Liver (tissue), 9 donors: ENCODE results near the gene DNAJB6. TPM values are rescaled to one million over a fixed set of nuclear protein-coding genes. Genes with fewer than 3 reads are reported as not detected.

Experiments used
- DNase-seq: peaks from one replicate; pipeline ENCODE4 v3.0.0-alpha.2; 2017; ENCODE audit warnings: low spot score
- H3K27ac ChIP-seq, 2 donors: one replicate each; pipeline ENCODE4 v1.7.0; 2013; ENCODE audit warnings: inconsistent platforms in 2 of 2, low read length in 2 of 2, control low read depth in 1 of 2, low read depth in 1 of 2, mild to moderate bottlenecking in 1 of 2
- H3K27me3 ChIP-seq, 4 donors: one replicate each; pipeline versions ENCODE4 v1.6.1 to v1.7.0; 2013; ENCODE audit warnings: low read length in 3 of 4, inconsistent platforms in 1 of 4, mild to moderate bottlenecking in 1 of 4, moderate library complexity in 1 of 4; ENCODE audit not compliant: control insufficient read depth in 4 of 4, insufficient read depth in 4 of 4
- H3K36me3 ChIP-seq, 4 donors: one replicate each; pipeline versions ENCODE4 v1.6.1 to v1.7.0; 2013; ENCODE audit warnings: low read length in 3 of 4, mild to moderate bottlenecking in 3 of 4, low read depth in 1 of 4, moderate library complexity in 1 of 4; ENCODE audit not compliant: control insufficient read depth in 4 of 4, insufficient read depth in 3 of 4
- H3K4me1 ChIP-seq, 4 donors: one replicate each; pipeline versions ENCODE4 v1.6.1 to v1.7.0; 2013; ENCODE audit warnings: low read length in 3 of 4, mild to moderate bottlenecking in 3 of 4, moderate library complexity in 1 of 4; ENCODE audit not compliant: control insufficient read depth in 4 of 4, insufficient read depth in 4 of 4
- H3K4me3 ChIP-seq, 3 donors: one replicate each; pipeline versions ENCODE4 v1.6.1 to v1.7.0; 2013; ENCODE audit warnings: low read length in 3 of 3, control low read depth in 1 of 3, low read depth in 1 of 3, mild to moderate bottlenecking in 1 of 3
- H3K9ac ChIP-seq, 2 donors: one replicate each; pipeline ENCODE4 v1.7.0; 2013; ENCODE audit warnings: low read length in 2 of 2, mild to moderate bottlenecking in 2 of 2, moderate library complexity in 2 of 2, control low read depth in 1 of 2, low read depth in 1 of 2
- H3K9me3 ChIP-seq, 4 donors: one replicate each; pipeline versions ENCODE4 v1.6.1 to v1.7.0; 2013; ENCODE audit warnings: low read length in 3 of 4; ENCODE audit not compliant: control insufficient read depth in 4 of 4
- EGR1 ChIP-seq, 2 donors: IDR thresholded peaks; 2 replicates each; pipeline ENCODE4 v1.6.1; 2016 to 2018; ENCODE audit warnings: antibody characterized with exemption in 2 of 2, low read depth in 2 of 2
- FOXA1 ChIP-seq: IDR thresholded peaks from 2 replicates; pipeline ENCODE4 v1.6.1; 2016; ENCODE audit warnings: antibody characterized with exemption
- HNF4A ChIP-seq, 2 donors: conservative IDR thresholded peaks; 2 replicates each; pipeline ENCODE4 v1.6.1; 2016; ENCODE audit warnings: antibody characterized with exemption in 2 of 2, mild to moderate bottlenecking in 2 of 2
- HNF4G ChIP-seq: IDR thresholded peaks from 2 replicates; pipeline ENCODE4 v1.6.1; 2016; ENCODE audit warnings: antibody characterized with exemption
- JUND ChIP-seq, 2 donors: IDR thresholded peaks; 2 replicates each; pipeline ENCODE4 v1.6.1; 2016; ENCODE audit warnings: antibody characterized with exemption in 2 of 2
- RAD21 ChIP-seq, 2 donors: IDR thresholded peaks; 2 replicates each; pipeline ENCODE4 v1.6.1; 2016; ENCODE audit warnings: antibody characterized with exemption in 2 of 2, mild to moderate bottlenecking in 2 of 2
- RXRA ChIP-seq, 2 donors: IDR thresholded peaks; 2 replicates each; pipeline ENCODE4 v1.6.1; 2017 to 2018; ENCODE audit warnings: antibody characterized with exemption in 2 of 2, mild to moderate bottlenecking in 1 of 2
- TAF1 ChIP-seq: conservative IDR thresholded peaks from 2 replicates; pipeline ENCODE4 v1.6.1; 2016; ENCODE audit warnings: antibody characterized with exemption, mild to moderate bottlenecking
- YY1 ChIP-seq: IDR thresholded peaks from 2 replicates; pipeline ENCODE4 v1.6.1; 2016; ENCODE audit warnings: antibody characterized with exemption, mild to moderate bottlenecking
- WGBS: extraction: QIAGEN DNeasy Blood & Tissue Kit; methylation state at CpG from one replicate; pipeline ENCODE4 v1.1.7; 2013; 5-methylcytosine and 5-hydroxymethylcytosine counted together
- polyA plus RNA-seq, 2 donors: library from polyadenylated mRNA; stranded (reverse) in 1 of 2; unstranded in 1 of 2; fragments of 200-250 nt in 1 of 2; fragments of >200 nt in 1 of 2; fragmentation: Nextera tagmentation in 1 of 2; extraction: Ambion mirVana in 1 of 2; gene quantifications; one replicate each; pipeline versions ENCODE4 v1.2.1 to v1.2.3, GENCODE V29; 2013 to 2015
- total RNA-seq, 2 donors: library from RNA; depleted of rRNA; stranded (reverse); fragments of >200 nt; gene quantifications; one replicate each; pipeline ENCODE4 v1.2.3, GENCODE V29; 2014
- TF ChIP-seq, protein P1 (sequence below): IDR thresholded peaks from 2 replicates; pipeline ENCODE4 v1.6.1; 2016; ENCODE audit warnings: antibody characterized with exemption
- TF ChIP-seq, protein P2 (sequence below): IDR thresholded peaks from 2 replicates; pipeline ENCODE4 v1.6.1; 2016; ENCODE audit warnings: antibody characterized with exemption, mild to moderate bottlenecking
- TF ChIP-seq, protein P3 (sequence below): fragments of 150-350 bp; IDR thresholded peaks from 2 replicates; pipeline ENCODE4 v1.5.1; 2017; ENCODE audit warnings: improper control_type of control experiment, low read depth, low read length; ENCODE audit not compliant: missing input control
- TF ChIP-seq, protein P4 (sequence below): IDR thresholded peaks from 2 replicates; pipeline ENCODE4 v1.6.1; 2016; ENCODE audit warnings: antibody characterized with exemption
- TF ChIP-seq, protein P5 (sequence below): IDR thresholded peaks from 2 replicates; pipeline ENCODE4 v1.6.1; 2016; ENCODE audit warnings: antibody characterized with exemption
- donor health status: healthy.
- donor health status: healthy.
- donor health status: healthy.
- donor health status: healthy.
- donor health status: healthy.

The DNAJB6 gene
- total and polyA plus RNA-seq, 4 donors, result 26.5 to 46.6 (median 42.4) TPM

DNA sequence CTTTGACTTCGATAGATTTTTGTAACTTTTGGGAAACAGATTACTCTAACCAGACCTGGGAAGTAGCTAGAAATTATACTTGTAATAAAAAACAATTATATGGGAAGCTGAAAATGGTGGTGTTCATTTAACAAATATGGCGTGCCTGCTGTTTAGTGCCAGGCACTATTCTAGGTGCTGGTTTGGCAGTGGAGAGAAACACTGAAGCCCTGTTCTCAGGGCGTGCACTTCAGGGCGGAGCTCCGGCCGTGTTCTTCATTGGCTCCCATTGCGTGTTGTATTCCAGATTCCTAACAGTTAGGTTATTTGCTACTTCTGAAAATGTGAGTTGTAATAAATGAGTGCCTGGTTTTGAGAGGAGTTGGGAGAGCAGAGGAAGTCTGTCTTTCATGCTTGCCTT is 38.6 kb downstream of the DNAJB6 start:
- Histone ChIP-seq H3K4me3 (no peak overlapping the region), H3K4me1 (peaks cover 0 to 2% (median 0%) of the 10 kb centered on the region in 4 donors), H3K27ac (no peak overlapping the region), H3K27me3 (no peaks in the 10 kb centered on the region), H3K9me3 (no peaks in the 10 kb centered on the region), H3K36me3 (peaks cover 1 to 21% (median 18%) of the 10 kb centered on the region in 4 donors), H3K9ac (no peak overlapping the region)
- no peak for DNase-seq
- WGBS, result 93% methylated on average over 7 of the region's 7 CpGs
- TF ChIP-seq, protein P1, sequence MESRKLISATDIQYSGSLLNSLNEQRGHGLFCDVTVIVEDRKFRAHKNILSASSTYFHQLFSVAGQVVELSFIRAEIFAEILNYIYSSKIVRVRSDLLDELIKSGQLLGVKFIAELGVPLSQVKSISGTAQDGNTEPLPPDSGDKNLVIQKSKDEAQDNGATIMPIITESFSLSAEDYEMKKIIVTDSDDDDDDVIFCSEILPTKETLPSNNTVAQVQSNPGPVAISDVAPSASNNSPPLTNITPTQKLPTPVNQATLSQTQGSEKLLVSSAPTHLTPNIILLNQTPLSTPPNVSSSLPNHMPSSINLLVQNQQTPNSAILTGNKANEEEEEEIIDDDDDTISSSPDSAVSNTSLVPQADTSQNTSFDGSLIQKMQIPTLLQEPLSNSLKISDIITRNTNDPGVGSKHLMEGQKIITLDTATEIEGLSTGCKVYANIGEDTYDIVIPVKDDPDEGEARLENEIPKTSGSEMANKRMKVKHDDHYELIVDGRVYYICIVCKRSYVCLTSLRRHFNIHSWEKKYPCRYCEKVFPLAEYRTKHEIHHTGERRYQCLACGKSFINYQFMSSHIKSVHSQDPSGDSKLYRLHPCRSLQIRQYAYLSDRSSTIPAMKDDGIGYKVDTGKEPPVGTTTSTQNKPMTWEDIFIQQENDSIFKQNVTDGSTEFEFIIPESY, result no peak
- TF ChIP-seq, protein P2, sequence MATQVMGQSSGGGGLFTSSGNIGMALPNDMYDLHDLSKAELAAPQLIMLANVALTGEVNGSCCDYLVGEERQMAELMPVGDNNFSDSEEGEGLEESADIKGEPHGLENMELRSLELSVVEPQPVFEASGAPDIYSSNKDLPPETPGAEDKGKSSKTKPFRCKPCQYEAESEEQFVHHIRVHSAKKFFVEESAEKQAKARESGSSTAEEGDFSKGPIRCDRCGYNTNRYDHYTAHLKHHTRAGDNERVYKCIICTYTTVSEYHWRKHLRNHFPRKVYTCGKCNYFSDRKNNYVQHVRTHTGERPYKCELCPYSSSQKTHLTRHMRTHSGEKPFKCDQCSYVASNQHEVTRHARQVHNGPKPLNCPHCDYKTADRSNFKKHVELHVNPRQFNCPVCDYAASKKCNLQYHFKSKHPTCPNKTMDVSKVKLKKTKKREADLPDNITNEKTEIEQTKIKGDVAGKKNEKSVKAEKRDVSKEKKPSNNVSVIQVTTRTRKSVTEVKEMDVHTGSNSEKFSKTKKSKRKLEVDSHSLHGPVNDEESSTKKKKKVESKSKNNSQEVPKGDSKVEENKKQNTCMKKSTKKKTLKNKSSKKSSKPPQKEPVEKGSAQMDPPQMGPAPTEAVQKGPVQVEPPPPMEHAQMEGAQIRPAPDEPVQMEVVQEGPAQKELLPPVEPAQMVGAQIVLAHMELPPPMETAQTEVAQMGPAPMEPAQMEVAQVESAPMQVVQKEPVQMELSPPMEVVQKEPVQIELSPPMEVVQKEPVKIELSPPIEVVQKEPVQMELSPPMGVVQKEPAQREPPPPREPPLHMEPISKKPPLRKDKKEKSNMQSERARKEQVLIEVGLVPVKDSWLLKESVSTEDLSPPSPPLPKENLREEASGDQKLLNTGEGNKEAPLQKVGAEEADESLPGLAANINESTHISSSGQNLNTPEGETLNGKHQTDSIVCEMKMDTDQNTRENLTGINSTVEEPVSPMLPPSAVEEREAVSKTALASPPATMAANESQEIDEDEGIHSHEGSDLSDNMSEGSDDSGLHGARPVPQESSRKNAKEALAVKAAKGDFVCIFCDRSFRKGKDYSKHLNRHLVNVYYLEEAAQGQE, result no peak
- TF ChIP-seq YY1 (no peak), FOXA1 (no peak), EGR1 (IDR thresholded peaks at IDR 0.05; ENCODE audit: low read depth in 2 of 2) (no peak), RAD21 (IDR thresholded peaks at IDR 0.05) (no peak), TAF1 (no peak), JUND (IDR thresholded peaks at IDR 0.05) (no peak), RXRA (IDR thresholded peaks at IDR 0.05) (no peak), HNF4G (no peak), HNF4A (conservative IDR thresholded peaks at IDR 0.05) (no peak)
- TF ChIP-seq, protein P3, sequence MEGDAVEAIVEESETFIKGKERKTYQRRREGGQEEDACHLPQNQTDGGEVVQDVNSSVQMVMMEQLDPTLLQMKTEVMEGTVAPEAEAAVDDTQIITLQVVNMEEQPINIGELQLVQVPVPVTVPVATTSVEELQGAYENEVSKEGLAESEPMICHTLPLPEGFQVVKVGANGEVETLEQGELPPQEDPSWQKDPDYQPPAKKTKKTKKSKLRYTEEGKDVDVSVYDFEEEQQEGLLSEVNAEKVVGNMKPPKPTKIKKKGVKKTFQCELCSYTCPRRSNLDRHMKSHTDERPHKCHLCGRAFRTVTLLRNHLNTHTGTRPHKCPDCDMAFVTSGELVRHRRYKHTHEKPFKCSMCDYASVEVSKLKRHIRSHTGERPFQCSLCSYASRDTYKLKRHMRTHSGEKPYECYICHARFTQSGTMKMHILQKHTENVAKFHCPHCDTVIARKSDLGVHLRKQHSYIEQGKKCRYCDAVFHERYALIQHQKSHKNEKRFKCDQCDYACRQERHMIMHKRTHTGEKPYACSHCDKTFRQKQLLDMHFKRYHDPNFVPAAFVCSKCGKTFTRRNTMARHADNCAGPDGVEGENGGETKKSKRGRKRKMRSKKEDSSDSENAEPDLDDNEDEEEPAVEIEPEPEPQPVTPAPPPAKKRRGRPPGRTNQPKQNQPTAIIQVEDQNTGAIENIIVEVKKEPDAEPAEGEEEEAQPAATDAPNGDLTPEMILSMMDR, result no peak
- TF ChIP-seq, protein P4, sequence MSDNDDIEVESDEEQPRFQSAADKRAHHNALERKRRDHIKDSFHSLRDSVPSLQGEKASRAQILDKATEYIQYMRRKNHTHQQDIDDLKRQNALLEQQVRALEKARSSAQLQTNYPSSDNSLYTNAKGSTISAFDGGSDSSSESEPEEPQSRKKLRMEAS, result no peak

DNA sequence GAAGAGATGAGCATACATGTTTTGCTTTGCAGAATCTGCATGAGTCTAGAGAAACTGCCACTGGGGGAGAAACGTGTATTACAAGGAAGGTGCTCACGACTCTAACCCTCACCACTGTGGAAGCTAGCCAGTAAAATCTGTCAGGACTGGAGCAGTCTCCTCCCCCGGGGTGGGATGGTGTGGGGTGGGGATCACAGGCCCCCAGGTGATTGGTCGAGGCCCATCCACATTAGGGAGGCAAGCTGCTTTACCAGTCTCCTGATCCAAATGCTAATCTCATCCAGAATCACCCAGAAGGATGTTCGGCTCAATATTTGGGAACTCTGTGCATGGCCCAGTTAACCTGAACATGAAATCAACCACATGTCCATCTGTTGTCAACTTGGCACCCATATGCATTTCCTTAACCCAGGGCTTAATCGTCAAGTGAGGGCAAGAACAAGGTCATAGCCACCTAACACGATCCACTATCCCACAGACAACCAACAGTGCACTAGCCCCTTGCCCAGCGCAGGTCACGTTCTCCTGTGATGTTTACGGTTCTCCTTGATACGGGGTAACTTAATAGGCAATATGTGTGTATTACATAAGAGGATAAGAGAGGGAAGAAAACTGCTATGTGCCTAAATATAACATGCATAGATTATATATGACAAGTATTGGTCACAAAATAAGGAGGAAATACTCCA is 40.8 kb downstream of the DNAJB6 start:
- Histone ChIP-seq H3K4me1 (peaks cover 0 to 2% (median 0%) of the 10 kb centered on the region in 4 donors), H3K4me3 (no peak overlapping the region), H3K9me3 (no peaks in the 10 kb centered on the region), H3K9ac (no peak overlapping the region), H3K27me3 (no peaks in the 10 kb centered on the region), H3K27ac (no peak overlapping the region), H3K36me3 (peaks cover 0 to 18% (median 11%) of the 10 kb centered on the region in 4 donors)
- no peak for TF ChIP-seq HNF4G
- TF ChIP-seq, protein P5, sequence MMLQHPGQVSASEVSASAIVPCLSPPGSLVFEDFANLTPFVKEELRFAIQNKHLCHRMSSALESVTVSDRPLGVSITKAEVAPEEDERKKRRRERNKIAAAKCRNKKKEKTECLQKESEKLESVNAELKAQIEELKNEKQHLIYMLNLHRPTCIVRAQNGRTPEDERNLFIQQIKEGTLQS, result no peak
- no peak for TF ChIP-seq EGR1 (IDR thresholded peaks at IDR 0.05; ENCODE audit: low read depth in 2 of 2)
- TF ChIP-seq FOXA1, result no peak
- TF ChIP-seq RXRA (IDR thresholded peaks at IDR 0.05), result no peak
- no peak for TF ChIP-seq JUND (IDR thresholded peaks at IDR 0.05)
- TF ChIP-seq TAF1, result no peak
- 90% methylated on average over 11 of the region's 11 CpGs for WGBS
- no peak for DNase-seq
